Choroid plexus epithelial cell (primary cell): ENCODE measurements around the gene NUP50.
"Not testable (repeated sequence)": the region's sequence is repeated elsewhere in the genome, so short reads cannot be mapped to it uniquely, and the experiment has no call there.

Experiments
- DNase-seq: peaks from one replicate; pipeline ENCODE4 v3.0.0-alpha.2; 2010; ENCODE audit warnings: low read depth
- H3K4me3 ChIP-seq: 2 replicates; pipeline ENCODE4 v1.5.1; 2011; ENCODE audit warnings: low read depth, mild to moderate bottlenecking, control low read depth, low read length, moderate library complexity
- TF ChIP-seq, protein P1 (sequence below): conservative IDR thresholded peaks from 2 replicates; pipeline ENCODE4 v1.5.1; 2011; ENCODE audit warnings: low read depth, mild to moderate bottlenecking, control low read depth, inconsistent platforms, low read length, moderate library complexity

Gene NUP50

GRCh38 chr22:45185718-45186514, 22.2 kb downstream of the NUP50 start:
- DNase-seq: no peak
- TF ChIP-seq, protein P1, sequence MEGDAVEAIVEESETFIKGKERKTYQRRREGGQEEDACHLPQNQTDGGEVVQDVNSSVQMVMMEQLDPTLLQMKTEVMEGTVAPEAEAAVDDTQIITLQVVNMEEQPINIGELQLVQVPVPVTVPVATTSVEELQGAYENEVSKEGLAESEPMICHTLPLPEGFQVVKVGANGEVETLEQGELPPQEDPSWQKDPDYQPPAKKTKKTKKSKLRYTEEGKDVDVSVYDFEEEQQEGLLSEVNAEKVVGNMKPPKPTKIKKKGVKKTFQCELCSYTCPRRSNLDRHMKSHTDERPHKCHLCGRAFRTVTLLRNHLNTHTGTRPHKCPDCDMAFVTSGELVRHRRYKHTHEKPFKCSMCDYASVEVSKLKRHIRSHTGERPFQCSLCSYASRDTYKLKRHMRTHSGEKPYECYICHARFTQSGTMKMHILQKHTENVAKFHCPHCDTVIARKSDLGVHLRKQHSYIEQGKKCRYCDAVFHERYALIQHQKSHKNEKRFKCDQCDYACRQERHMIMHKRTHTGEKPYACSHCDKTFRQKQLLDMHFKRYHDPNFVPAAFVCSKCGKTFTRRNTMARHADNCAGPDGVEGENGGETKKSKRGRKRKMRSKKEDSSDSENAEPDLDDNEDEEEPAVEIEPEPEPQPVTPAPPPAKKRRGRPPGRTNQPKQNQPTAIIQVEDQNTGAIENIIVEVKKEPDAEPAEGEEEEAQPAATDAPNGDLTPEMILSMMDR: no peak
- no peak overlapping the region for H3K4me3 ChIP-seq

DNA sequence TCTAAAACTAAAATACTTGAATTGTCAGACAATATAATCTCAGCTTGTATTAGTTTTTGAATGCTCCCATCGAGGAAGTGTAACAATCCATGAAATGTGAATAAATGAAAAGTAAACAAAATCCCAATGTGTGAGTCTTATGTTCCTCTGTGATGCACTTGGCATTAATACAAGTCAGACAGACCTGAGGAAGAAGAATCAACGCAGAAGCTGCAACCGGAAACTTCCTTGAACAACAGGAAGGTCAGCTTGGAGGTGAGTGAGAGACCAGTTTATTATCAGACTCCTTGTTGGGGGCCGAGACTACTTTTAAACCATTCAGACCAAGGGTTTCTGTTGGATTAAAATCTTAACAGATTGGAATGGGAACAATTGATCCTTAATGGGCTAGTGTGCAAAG, 24.2 kb downstream of the NUP50 start:
- H3K4me3 ChIP-seq: no peak overlapping the region
- TF ChIP-seq, protein P1: no peak
- DNase-seq: no peak

GRCh38 chr22:45188779-45189178, 25.1 kb downstream of the NUP50 start:
- TF ChIP-seq, protein P1: no peak
- no peak overlapping the region for H3K4me3 ChIP-seq
- no peak for DNase-seq

- no peak for DNase-seq
- no peak overlapping the region for H3K4me3 ChIP-seq
- TF ChIP-seq, protein P1: no peak
Measured at GRCh38 chr22:45190202-45190872, 26.6 kb downstream of the NUP50 start.

DNA sequence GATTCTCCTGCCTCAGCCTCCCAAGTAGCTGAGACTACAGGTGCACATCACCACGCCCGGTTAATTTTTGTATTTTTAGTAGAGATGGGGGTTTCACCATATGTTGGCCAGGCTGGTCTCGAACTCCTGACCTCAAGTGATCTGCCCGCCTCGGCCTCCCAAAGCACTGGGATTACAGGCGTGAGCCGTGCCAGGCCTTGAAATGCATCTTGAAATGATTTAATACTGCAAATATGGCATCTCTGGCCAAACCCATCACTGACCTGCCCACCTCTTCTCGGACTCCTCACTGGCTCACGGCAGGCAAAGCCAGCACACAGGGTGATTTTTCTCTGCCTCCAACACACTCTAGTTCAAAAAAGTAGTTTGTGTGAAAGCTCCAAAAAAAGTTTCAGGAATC, 28.0 kb downstream of the NUP50 start:
- not testable (repeated sequence) for DNase-seq, H3K4me3 ChIP-seq

DNA sequence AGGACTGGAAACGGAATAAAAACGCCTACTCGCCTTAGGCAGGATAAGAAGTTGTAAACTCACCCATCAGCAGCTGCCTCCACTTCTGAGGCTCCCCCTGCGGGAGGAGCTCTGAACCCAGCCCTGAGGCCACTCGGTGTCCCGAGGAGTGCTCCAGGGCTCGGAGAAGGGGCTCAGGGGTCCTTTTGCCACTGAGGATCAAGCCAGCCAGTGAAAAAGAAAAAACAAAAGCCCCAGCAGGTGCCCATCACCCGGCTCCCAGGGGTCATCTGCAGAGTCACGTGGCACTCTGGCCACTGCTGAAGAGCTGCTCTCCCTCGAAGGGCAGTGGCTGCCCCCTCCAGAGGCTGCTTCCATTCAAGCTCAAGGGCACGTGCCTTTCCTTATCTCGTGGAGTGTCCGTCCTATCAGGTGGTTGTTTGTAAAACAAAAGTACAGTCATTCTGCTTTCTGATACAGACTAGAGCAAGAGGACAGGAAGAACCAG, 29.0 kb downstream of the NUP50 start:
- TF ChIP-seq, protein P1: peak; percentile 38
- H3K4me3 ChIP-seq: no peak overlapping the region
- DNase-seq: no peak

DNA sequence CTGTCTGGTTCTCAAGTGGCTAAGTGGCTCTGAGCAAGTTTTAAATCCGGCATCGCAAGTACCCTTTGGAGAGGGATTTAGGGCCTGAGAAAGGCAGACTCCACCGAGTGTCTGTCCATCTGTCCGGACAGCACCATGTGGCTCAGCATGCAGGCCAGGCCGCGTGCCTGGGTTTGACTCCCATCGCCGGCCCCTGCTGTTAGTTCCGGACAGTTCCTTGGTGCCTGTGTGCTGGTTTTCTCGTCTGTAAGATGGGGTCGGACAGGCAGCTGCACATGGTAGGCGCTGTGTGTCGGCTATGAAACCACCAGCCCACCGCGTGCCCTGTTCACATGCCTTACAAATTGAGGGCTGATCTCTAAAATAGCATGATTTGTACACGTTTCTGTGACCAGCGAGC, 31.0 kb downstream of the NUP50 start:
- DNase-seq: no peak
- no peak overlapping the region for H3K4me3 ChIP-seq
- TF ChIP-seq, protein P1: no peak
